ES-I3 (cell line): ENCODE data around the gene FTMT.

Experiments
- H3K36me3 ChIP-seq: 2 replicates; pipeline ENCODE4 v1.6.1; 2013; ENCODE audit warnings: mild to moderate bottlenecking, low read length, control low read depth, moderate library complexity; ENCODE audit not compliant: insufficient read depth
- H3K4me1 ChIP-seq: 2 replicates; pipeline ENCODE4 v1.6.1; 2013; ENCODE audit warnings: mild to moderate bottlenecking, control low read depth, low read length; ENCODE audit not compliant: insufficient read depth
- H3K9ac ChIP-seq: 2 replicates; pipeline ENCODE4 v1.6.1; 2013; ENCODE audit warnings: low read depth, mild to moderate bottlenecking, low read length, moderate library complexity
- H3K9me3 ChIP-seq: 2 replicates; pipeline ENCODE4 v1.6.1; 2013; ENCODE audit warnings: mild to moderate bottlenecking, low read length, moderate library complexity; ENCODE audit not compliant: control insufficient read depth, insufficient read depth

Gene FTMT

GRCh38 chr5:121873409-121873808, 21.7 kb downstream of the FTMT start:
- Histone ChIP-seq H3K9me3 (no peaks in the 10 kb centered on the region), H3K9ac (no peak overlapping the region), H3K36me3 (no peaks in the 10 kb centered on the region), H3K4me1 (no peaks in the 10 kb centered on the region)

- H3K36me3 ChIP-seq: no peaks in the 10 kb centered on the region
- H3K9ac ChIP-seq: no peak overlapping the region
- H3K4me1 ChIP-seq: no peaks in the 10 kb centered on the region
- H3K9me3 ChIP-seq: no peaks in the 10 kb centered on the region
These were observed 33.9 kb downstream of the FTMT start for GRCh38 chr5:121885630-121886029.

GRCh38 chr5:121887727-121888126, 36.0 kb downstream of the FTMT start:
- H3K4me1 ChIP-seq: no peaks in the 10 kb centered on the region
- H3K9me3 ChIP-seq: no peaks in the 10 kb centered on the region
- no peak overlapping the region for H3K9ac ChIP-seq
- H3K36me3 ChIP-seq: no peaks in the 10 kb centered on the region

- Histone ChIP-seq H3K9me3 (no peaks in the 10 kb centered on the region), H3K4me1 (no peaks in the 10 kb centered on the region), H3K36me3 (no peaks in the 10 kb centered on the region), H3K9ac (no peak overlapping the region)
These were observed 38.7 kb downstream of the FTMT start for GRCh38 chr5:121890297-121890858.

- Histone ChIP-seq H3K36me3 (no peaks in the 10 kb centered on the region), H3K9ac (no peak overlapping the region), H3K4me1 (no peaks in the 10 kb centered on the region), H3K9me3 (no peaks in the 10 kb centered on the region)
These were observed 45.7 kb downstream of the FTMT start for GRCh38 chr5:121897341-121897740.

GRCh38 chr5:121899346-121899745, 47.7 kb downstream of the FTMT start:
- no peaks in the 10 kb centered on the region for H3K4me1 ChIP-seq
- no peaks in the 10 kb centered on the region for H3K9me3 ChIP-seq
- H3K9ac ChIP-seq: no peak overlapping the region
- no peaks in the 10 kb centered on the region for H3K36me3 ChIP-seq
